ENCODE results near the gene FBXO34.
"Not testable (repeated sequence)": the region's sequence is repeated elsewhere in the genome, so short reads cannot be mapped to it uniquely, and the experiment has no call there.

The FBXO34 gene

DNA sequence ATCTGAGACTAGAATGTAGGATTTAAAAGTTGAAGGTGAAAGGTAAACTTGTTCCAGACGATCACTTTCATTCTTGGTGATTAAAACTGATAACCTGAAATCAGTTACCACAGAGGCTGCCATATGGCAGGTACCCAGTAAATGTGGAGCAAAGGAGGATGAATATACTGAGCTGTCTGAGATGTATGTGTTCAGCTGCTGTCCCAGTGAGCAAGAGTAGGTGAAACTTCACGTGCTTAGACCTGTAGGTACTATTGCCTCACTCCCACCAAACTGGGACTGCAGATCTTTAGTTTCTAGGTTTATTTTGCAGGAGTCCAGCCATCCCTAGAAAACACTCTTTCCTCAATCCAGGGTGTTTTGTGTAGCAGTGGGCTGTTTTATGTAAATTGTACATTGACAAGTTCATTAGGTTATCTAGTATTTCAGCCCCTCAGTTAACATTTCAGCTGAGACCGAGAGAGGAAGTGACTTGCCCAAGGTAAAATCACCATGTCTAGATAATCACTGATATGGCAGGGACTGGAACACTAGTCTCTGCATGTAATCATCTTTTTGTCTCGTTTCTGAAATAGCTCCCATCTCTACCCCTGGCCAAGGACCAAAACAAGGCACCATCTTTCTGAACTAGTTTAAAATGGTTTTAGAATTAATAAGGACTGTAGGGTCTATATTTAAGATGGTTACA, 77.7 kb downstream of the FBXO34 start:
- no peak for DNase-seq (ENCODE audit: low read depth, low spot score)

DNA sequence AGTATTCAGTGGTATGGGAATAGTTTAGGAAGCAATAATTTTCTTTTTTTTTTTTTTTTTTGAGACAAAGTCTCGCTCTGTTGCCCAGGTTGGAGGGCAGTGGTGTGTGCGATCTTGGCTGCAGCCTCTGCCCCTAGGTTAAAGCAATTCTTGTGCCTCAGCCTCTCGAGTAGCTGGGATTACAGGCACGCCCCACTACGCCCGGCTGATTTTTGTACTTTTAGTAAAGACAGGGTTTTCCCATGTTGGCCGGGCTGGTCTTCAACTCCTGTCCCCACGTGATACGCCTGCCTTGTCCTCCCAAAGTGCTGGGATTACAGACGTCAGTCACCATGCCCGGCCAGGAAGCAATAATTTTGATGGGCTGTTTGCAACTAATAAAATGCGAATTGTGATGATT, 78.3 kb downstream of the FBXO34 start:
- DNase-seq (ENCODE audit: low read depth, low spot score), result no peak

- no peak for DNase-seq (ENCODE audit: low read depth, low spot score)
Measured at GRCh38 chr14:55350461-55350860, 79.2 kb downstream of the FBXO34 start.

DNA sequence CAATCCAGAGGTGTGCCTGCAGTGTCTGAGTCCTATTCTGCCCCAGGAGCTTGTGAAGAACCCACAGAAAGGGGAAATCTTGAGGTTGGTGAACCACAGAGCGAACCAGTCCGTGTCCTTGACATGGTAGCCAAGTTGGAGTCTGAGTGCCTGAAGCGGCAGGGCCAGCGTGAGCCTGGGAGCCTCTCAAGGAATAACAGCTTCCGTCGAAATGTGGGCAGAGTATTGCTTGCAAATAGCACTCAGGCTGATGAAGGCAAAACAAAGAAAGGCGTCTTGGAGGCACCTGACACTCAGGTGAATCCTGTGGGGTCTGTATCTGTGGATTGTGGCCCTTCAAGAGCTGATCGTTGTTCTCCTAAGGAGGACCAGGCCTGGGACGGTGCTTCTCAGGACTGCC, 79.9 kb downstream of the FBXO34 start:
- DNase-seq (ENCODE audit: low read depth, low spot score), result no peak

GRCh38 chr14:55352201-55352600, 81.0 kb downstream of the FBXO34 start:
- DNase-seq (ENCODE audit: low read depth, low spot score), result no peak

DNA sequence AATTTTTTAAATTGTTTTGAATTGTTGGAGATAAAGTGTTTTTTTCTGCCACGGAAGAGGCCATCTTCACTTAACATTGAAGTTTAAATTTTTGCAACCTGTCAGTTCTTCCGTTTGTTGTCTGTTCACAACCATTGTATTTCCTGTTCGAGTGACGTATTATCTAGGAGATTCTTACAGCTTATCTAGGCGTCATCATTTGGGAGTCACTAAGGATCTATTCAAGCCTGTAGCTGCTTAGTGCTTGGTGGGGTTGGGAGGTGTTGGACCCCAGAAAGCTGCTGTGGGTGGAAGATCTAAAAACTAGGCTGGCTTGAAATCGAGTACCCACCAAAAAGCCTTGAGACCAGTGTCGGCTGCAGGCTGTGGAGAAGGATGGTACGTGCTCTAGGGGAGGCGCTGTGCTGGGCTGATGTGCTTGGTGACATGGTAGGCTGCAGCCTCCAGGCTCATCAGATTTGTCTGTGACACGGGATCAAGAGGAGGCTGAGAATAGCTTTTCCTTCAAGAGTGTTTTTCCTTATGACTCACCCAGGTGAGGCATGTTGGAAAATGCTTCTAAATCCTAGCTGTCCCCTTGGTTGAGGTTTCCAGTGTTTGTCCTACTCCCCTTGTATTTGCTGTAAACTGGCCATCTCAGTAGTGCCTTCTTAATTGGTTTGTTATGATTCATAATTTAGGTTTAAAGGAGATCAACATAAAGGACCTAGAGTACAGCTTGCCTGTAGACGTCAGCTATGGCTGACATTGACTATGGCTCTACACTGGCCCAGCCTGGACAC, 82.7 kb downstream of the FBXO34 start:
- DNase-seq (ENCODE audit: low read depth, low spot score), result no peak

GRCh38 chr14:55354500-55354899, 83.3 kb downstream of the FBXO34 start:
- DNase-seq (ENCODE audit: low read depth, low spot score), result no peak

DNA sequence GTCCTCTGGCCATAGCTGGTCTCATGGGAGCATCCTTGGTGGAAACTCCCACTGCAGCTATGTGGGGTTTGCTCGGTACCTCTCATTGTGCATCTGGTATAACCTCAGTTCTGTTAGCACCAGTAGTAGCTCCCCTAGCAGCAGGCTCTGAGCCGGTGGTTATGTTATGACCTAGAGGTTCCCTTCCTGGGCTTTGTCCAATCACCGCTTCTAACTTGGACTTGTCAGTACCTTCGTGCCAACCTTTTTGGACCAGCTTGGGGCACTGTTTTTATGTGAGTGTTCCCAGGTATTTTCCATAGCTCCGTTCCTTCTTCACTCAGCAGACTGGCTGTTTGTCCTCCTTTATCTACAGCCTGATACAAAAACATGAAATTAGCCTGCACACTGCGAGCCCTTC, 84.7 kb downstream of the FBXO34 start:
- DNase-seq (ENCODE audit: low read depth, low spot score), result no peak

DNA sequence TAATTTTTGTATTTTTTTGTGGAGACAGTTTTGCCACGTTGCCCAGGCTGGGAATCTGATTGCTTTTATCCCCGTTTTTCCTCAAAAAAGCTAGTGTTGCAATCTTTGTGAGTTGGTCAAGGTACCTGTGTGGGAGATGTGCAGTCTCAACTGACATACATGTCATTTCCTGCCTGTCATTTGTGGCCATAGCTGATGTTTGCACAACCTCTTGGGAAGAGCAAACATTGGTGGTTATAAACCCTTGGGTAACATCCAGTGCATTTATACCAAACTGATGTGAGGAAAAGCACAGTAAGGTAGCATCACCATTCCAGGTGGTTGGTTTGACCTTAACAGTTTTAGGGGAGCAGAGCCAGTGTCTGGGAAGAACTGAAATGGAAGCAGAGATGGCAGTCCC, 85.7 kb downstream of the FBXO34 start:
- no peak for DNase-seq (ENCODE audit: low read depth, low spot score)

DNA sequence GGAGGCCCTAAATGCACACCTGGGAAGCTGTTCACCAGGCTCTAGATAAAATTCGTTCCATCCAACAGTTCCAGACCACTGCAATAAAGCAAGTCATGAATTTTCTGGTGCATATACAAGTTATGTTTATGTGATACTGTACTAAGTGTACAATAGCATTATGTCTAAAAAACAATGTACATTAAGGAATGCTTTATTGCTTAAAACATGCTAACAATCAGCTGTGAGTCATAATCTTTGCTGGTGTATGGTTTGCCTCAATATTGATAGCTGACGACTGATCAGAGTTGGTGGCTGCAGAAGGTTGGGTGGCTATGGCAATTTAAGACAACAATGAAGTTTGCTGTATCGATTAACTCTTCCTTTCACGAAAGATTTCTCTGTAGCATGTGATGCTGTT, 88.1 kb downstream of the FBXO34 start:
- DNase-seq (ENCODE audit: low read depth, low spot score), result no peak

DNA sequence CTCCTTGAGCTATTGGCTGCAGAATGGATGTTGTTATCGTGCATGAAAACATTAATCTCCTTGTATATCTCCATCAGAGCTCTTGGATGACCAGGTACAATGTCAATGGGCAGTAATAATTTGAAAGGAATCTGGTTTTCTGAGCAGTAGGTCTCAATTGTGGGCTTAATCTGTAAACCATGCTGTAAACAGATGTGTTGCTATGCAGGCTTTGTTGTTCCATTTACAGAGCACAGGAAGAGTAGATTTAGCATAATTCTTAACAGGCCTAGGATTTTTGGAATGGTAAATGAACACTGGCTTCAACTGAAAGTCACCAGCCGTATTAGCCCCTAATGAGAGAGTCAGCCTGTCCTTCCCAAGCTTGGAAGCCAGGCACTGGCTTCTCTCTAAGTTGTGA, 90.0 kb downstream of the FBXO34 start:
- DNase-seq (ENCODE audit: low read depth, low spot score), result no peak

GRCh38 chr14:55366271-55366670, 95.0 kb downstream of the FBXO34 start:
- no peak for DNase-seq (ENCODE audit: low read depth, low spot score)

- DNase-seq (ENCODE audit: low read depth, low spot score), result no peak
Measured at GRCh38 chr14:55370883-55371455, 99.7 kb downstream of the FBXO34 start.

DNA sequence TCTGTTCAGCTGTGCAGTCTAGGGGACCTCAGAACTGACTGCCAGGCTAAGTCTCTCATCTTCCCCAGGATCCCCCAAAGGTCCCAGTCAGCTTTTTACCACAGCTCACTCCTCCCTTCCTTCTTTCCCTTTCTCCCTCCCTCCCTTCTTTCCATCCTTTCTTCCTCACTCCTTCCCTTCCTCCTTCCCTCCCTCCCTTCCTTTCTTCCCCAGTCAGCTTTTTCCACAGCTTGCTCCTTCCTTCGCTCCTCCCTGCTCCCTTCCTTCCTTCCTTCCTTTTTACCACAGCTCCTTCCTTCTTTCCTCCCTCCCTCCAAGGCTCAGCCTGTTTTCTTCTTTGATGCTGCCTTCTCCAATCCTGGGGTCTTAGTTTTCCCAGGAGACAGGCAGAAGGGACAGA, 101.2 kb downstream of the FBXO34 start:
- no peak for DNase-seq (ENCODE audit: low read depth, low spot score)

DNA sequence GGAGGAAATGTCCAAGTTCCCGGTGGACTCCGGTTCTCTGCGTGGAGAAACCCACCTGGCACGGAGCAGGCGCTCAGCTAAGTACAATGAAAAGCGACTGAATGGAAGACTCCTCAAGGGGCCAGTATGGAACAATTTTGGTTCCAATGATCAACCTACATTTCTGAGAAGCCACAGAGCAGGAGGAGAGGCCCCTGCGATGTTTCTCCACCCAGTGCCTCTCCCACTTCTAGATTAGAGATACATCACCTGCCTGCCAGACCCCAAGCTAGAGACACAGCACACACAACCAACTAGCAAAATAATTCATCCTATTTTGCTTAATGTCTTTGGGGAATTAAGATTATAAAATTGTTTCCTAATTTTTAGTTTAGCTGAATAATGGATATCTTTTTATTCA, 101.6 kb downstream of the FBXO34 start:
- DNase-seq (ENCODE audit: low read depth, low spot score), result no peak

DNA sequence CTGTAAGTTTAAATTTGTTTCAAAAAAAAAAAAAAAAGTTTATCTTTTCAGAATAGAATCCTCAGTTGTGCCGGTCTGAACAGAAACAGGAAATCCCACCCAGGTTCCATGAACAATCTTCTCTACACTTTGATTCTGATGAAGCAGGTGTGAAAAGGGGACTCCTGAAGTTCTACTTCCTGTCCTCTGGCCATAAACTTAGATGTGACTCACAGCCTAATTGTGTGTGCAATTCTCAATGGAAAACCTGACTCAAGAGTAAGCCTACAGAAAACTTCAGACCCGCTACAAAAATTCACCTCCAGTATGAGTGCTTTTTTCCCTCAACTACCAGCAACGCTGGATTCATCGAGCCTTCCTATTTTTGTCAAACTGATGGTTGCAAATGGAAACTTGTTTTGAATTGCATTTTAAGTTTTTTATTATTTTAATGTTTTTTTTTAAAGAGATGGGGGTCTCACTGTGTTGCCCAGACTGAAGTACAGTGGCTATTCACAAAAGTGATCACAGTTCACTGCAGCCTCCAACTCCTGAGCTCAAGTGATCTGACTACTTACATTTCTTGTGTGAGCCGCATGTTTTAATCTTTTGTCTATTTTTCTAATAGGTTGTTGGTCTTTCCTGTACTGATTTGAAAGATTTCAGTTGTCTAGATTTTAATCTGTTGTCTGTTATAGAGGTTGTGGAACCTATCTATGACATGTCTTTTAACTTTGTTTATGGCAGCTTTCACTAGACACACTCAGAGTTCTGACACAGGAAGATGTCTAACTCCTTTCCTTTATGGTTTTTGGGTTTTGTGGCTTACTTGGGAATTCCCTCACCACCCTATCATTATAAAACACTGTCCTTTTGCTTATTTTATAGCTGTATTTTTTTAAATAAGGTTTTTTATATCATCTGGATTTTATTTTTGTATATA, 102.8 kb downstream of the FBXO34 start:
- no peak for DNase-seq (ENCODE audit: low read depth, low spot score)

DNA sequence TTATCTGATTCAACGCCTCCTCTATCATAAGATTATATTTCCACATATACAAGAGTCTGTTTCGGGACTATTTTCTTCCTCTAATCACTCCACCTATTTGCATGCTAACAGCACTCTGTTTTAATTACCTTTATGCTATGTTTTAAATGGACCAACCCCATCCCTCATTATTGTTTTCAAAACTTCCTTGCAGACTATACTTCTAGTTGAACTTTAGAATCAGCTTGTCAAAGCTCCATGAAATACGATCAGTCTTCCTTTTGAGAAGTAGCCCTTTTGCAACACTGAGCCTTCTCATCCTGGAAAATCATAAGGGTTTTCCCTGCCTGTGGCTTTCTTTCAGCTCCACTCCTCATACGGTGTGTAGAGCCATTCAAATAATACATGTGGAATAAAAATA, 103.5 kb downstream of the FBXO34 start:
- no peak for DNase-seq (ENCODE audit: low read depth, low spot score)

GRCh38 chr14:55377236-55377635, 106.0 kb downstream of the FBXO34 start:
- no peak for DNase-seq (ENCODE audit: low read depth, low spot score)

DNA sequence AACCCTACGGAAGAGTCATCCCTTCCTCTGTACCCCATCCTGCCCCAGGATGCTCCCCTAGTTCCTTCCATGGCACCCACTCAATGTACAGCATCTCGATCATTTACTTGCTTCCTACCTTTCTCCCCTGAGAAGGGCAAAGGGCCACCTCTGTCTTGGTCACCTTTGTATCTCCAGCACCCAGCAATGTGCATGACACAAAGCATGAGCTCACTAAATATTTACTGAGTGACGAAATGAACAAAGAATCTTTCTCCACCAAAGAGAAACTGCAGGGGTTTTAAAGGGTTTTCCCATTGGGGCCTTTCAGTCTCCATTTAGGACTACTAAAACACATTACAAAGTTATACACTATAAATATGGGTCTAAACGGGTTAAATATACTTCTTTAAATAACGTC, 109.8 kb downstream of the FBXO34 start:
- no peak for DNase-seq (ENCODE audit: low read depth, low spot score)

GRCh38 chr14:55381561-55381960, 110.3 kb downstream of the FBXO34 start:
- no peak for DNase-seq (ENCODE audit: low read depth, low spot score)

- DNase-seq (ENCODE audit: low read depth, low spot score), result no peak
Measured at GRCh38 chr14:55382483-55382882, 111.3 kb downstream of the FBXO34 start.

GRCh38 chr14:55383056-55383466, 111.8 kb downstream of the FBXO34 start:
- not testable (repeated sequence) for DNase-seq (ENCODE audit: low read depth, low spot score)
